ENCODE results near the gene OTULIN. TPM values are rescaled to one million over a fixed set of nuclear protein-coding genes. Genes with fewer than 3 reads are reported as not detected.
A peak's percentile ranks its signal among the peaks of the same experiment; 100 is the strongest.

Gene OTULIN
- total and polyA plus RNA-seq, 2 of the 4 experiments (the other 2 are of a cell fraction): 6.9 to 19.5 TPM

DNA sequence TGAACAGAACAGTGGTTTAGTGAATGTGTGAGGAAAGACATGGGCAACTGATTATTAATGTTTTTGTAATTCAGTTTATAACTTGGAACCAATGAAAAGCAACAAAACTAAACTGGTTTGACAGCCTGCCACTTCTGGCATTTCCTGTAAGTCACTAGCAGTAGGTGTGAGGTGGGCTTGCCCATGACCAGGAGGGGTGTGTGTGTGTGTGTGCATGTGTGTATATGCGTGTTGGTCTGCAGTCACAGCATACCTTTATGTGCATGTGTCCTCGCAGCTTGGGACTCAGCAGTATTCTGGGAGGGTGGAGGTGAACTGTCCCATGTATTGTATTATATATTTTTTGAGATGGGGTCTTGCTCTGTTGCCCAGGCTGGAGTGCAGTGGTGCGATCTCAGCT lies 32.3 kb downstream of the OTULIN start:
- Histone ChIP-seq H3K27me3 (ENCODE audit: control insufficient read depth, insufficient read depth, low read length) (no peaks in the 10 kb centered on the region), H2BK5ac (ENCODE audit: low read depth, low read length, poor library complexity, severe bottlenecking) (no peak overlapping the region), H3K36me3 (ENCODE audit: control insufficient read depth, insufficient read depth, low read length) (peaks cover 32% of the 10 kb centered on the region), H4K5ac (ENCODE audit: low read depth, low read length) (no peak overlapping the region), H2BK15ac (ENCODE audit: low read depth, low read length) (no peak overlapping the region), H3K9me1 (ENCODE audit: insufficient read depth, low read length) (peaks cover 8% of the 10 kb centered on the region; the same call in 1 of the 2 replicates), H3K4ac (ENCODE audit: low read depth, low read length) (no peak overlapping the region), H3K4me2 (ENCODE audit: low read depth, low read length) (no peak overlapping the region), H3K4me3 (ENCODE audit: insufficient read depth, low read depth, low read length) (no peak overlapping the region), H4K20me1 (ENCODE audit: insufficient read depth, low read length) (no peaks in the 10 kb centered on the region), H3K79me1 (ENCODE audit: low read depth in 1 of 2, low read length in 2 of 2) (peaks cover 13 to 48% of the 10 kb centered on the region in 2 experiments; a peak in 3 of 4 replicates), H2AK5ac (ENCODE audit: low read depth, low read length) (peak overlapping the region; percentile 18; the same call in 1 of the 2 replicates), H3K14ac (replicated peaks; ENCODE audit: low read depth, low read length) (no peak overlapping the region), H3K9ac (ENCODE audit: low read depth, low read length) (no peak overlapping the region), H2AFZ (replicated peaks; ENCODE audit: low read length, poor library complexity) (no peak overlapping the region), H2BK20ac (ENCODE audit: low read depth, low read length) (no peak overlapping the region), H3K9me3 (ENCODE audit: control insufficient read depth, insufficient read depth, low read length) (no peaks in the 10 kb centered on the region), H4K8ac (ENCODE audit: low read depth in 2 of 2, low read length in 2 of 2) (no peak overlapping the region; a peak in 1 of 4 replicates), H3K23ac (ENCODE audit: low read depth, low read length) (no peak overlapping the region), H4K91ac (ENCODE audit: insufficient read depth, low read depth, low read length) (no peak overlapping the region), H3K56ac (ENCODE audit: extremely low read depth, insufficient read depth, low read length) (no peak overlapping the region), H3K27ac (ENCODE audit: insufficient read depth, low read length) (no peak overlapping the region), H3K4me1 (ENCODE audit: control insufficient read depth, insufficient read depth, low read length) (no peaks in the 10 kb centered on the region; the same call in 1 of the 2 replicates), H3K18ac (ENCODE audit: low read depth, low read length) (no peak overlapping the region), H2AK9ac (replicated peaks; ENCODE audit: low read depth, low read length, poor library complexity) (no peak overlapping the region), H2BK120ac (ENCODE audit: low read depth, low read length) (no peak overlapping the region)
- no peak for ATAC-seq (ENCODE audit: low read depth)
- in situ Hi-C loops (cut with MboI; ENCODE audit: low sequenced_read_pairs): no loop called here
- no TSS peak for BruUV-seq (replicated peaks)
- no peak for DNase-seq
- TF ChIP-seq MAFK (IDR thresholded peaks at IDR 0.05; ENCODE audit: low read depth, low read length): no peak
- no peak for TF ChIP-seq MXI1 (IDR thresholded peaks at IDR 0.05; ENCODE audit: borderline replicate concordance, low read depth, low read length)
- TF ChIP-seq, protein P1, sequence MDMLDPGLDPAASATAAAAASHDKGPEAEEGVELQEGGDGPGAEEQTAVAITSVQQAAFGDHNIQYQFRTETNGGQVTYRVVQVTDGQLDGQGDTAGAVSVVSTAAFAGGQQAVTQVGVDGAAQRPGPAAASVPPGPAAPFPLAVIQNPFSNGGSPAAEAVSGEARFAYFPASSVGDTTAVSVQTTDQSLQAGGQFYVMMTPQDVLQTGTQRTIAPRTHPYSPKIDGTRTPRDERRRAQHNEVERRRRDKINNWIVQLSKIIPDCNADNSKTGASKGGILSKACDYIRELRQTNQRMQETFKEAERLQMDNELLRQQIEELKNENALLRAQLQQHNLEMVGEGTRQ (IDR thresholded peaks at IDR 0.05; ENCODE audit: low read depth, low read length): no peak
- TF ChIP-seq CTCF (conservative IDR thresholded peaks at IDR 0.05; ENCODE audit: low read depth, low read length): no peak
- intact Hi-C loops (cut with micrococcal nuclease): no loop called here
- ChIA-PET POLR2A (ENCODE audit: unreplicated experiment) (no interaction called here), CTCF (no interaction called here)
- dilution Hi-C loops (cut with HindIII; ENCODE audit: low sequenced_read_pairs, unreplicated experiment): no loop called here
- no CpG with 5 or more reads among the region's 3 CpGs for WGBS, 2 experiments (ENCODE audit: extremely low coverage in 2 of 2, insufficient read length in 1 of 2)

Data from IMR-90 (cell line).